Osteocyte (in vitro differentiated cells): Measurements from ENCODE around the gene CALHM3. TPM values are rescaled to one million over a fixed set of nuclear protein-coding genes. Genes with fewer than 3 reads are reported as not detected.
"Not testable (repeated sequence)": the region's sequence is repeated elsewhere in the genome, so short reads cannot be mapped to it uniquely, and the experiment has no call there.

Experiments
- DNase-seq: peaks from one replicate; pipeline ENCODE4 v3.0.0; 2021; ENCODE audit warnings: mixed read lengths; ENCODE audit not compliant: unreplicated experiment; ENCODE audit errors: extremely low spot score
- H3K27ac Mint-ChIP-seq: one replicate; pipeline ENCODE4 v1.8.0; 2021; ENCODE audit warnings: mild to moderate bottlenecking, mixed read lengths; ENCODE audit not compliant: unreplicated experiment
- H3K27me3 Mint-ChIP-seq: one replicate; pipeline ENCODE4 v1.8.0; 2021; ENCODE audit warnings: mixed read lengths; ENCODE audit not compliant: unreplicated experiment
- H3K36me3 Mint-ChIP-seq: one replicate; pipeline ENCODE4 v1.8.0; 2021; ENCODE audit warnings: mixed read lengths; ENCODE audit not compliant: unreplicated experiment
- H3K4me1 Mint-ChIP-seq: one replicate; pipeline ENCODE4 v1.8.0; 2021; ENCODE audit warnings: mixed read lengths; ENCODE audit not compliant: unreplicated experiment
- H3K4me3 Mint-ChIP-seq: one replicate; pipeline ENCODE4 v1.8.0; 2021; ENCODE audit warnings: mild to moderate bottlenecking, moderate library complexity, mixed read lengths; ENCODE audit not compliant: unreplicated experiment
- H3K9me3 Mint-ChIP-seq: one replicate; pipeline ENCODE4 v1.8.0; 2021; ENCODE audit warnings: mixed read lengths; ENCODE audit not compliant: unreplicated experiment
- long read RNA-seq: library from polyadenylated mRNA; unstranded; transcript quantifications from one replicate; pipeline ENCODE4 v2.0.0, GENCODE V29; 2021
- total RNA-seq: library from RNA; stranded (reverse); gene quantifications from 2 replicates; pipeline ENCODE4 v1.2.1, GENCODE V29; 2021
- TF ChIP-seq, protein P1 (sequence below): fragments of 200-600 bp; sonication (generic); IDR thresholded peaks from 2 replicates; pipeline ENCODE4 v1.5.0; 2021; ENCODE audit warnings: antibody characterized with exemption, mild to moderate bottlenecking, moderate library complexity

The CALHM3 gene, protein sequence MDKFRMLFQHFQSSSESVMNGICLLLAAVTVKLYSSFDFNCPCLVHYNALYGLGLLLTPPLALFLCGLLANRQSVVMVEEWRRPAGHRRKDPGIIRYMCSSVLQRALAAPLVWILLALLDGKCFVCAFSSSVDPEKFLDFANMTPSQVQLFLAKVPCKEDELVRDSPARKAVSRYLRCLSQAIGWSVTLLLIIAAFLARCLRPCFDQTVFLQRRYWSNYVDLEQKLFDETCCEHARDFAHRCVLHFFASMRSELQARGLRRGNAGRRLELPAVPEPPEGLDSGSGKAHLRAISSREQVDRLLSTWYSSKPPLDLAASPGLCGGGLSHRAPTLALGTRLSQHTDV
- not detected in 2 replicates for total RNA-seq
- long read RNA-seq = 0 reads

DNA sequence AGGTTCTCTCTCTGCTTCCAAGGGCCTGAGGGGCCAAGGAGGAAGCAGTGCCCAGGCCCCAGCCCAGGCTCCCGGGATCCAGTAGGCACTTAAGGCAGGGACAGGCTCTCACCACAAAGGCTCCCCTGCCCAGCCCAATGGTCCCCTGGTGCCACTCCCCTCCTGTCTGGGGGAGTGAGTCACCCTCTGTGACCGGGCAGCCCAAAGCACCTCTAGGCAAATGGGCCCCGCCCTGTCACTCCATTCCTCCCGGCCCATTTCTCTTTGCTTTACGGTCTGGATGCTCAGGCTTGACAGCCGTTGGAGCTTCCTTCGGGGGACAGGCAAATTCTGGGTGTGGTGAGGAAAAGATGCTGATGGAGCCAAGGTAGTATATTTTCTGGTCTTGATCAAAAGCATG lies at the start of gene CALHM3:
CALHM3 (minus strand) TSS at position 106 of the 400 bp plus-strand sequence. CDS start 208 bp downstream, outside the sequence.
- TF ChIP-seq, protein P1, sequence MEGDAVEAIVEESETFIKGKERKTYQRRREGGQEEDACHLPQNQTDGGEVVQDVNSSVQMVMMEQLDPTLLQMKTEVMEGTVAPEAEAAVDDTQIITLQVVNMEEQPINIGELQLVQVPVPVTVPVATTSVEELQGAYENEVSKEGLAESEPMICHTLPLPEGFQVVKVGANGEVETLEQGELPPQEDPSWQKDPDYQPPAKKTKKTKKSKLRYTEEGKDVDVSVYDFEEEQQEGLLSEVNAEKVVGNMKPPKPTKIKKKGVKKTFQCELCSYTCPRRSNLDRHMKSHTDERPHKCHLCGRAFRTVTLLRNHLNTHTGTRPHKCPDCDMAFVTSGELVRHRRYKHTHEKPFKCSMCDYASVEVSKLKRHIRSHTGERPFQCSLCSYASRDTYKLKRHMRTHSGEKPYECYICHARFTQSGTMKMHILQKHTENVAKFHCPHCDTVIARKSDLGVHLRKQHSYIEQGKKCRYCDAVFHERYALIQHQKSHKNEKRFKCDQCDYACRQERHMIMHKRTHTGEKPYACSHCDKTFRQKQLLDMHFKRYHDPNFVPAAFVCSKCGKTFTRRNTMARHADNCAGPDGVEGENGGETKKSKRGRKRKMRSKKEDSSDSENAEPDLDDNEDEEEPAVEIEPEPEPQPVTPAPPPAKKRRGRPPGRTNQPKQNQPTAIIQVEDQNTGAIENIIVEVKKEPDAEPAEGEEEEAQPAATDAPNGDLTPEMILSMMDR = no peak
- DNase-seq = no peak
- no peaks in the 10 kb centered on the region for H3K36me3 Mint-ChIP-seq
- H3K9me3 Mint-ChIP-seq = no peaks in the 10 kb centered on the region
- H3K4me3 Mint-ChIP-seq = no peak within 1 kb of the TSS
- H3K27ac Mint-ChIP-seq = no peak within 1 kb of the TSS
- H3K4me1 Mint-ChIP-seq = peaks cover 10% of the 10 kb centered on the region
- no peaks in the 10 kb centered on the region for H3K27me3 Mint-ChIP-seq

DNA sequence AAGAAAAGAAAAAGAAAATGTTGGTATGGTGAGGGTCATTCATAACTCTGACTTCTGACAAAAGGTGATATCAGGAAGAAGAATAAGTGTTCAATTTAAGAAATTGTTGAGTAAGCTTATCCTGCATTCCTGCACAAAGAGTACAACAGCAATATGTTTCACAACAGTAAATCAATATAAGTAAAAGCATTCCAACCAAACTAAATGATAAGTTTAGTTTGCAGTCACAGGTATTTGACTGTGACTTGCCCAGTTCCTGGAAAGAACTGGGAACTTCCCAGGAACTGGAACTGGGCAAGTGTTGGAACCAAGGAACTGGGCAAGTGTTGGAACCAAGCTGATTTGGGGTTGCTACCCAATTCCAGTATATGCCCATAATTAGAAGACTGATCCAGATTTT lies 49.5 kb upstream of the CALHM3 start:
- H3K9me3 Mint-ChIP-seq = peaks cover 6% of the 10 kb centered on the region
- peaks cover 2% of the 10 kb centered on the region for H3K4me1 Mint-ChIP-seq
- peaks cover 2% of the 10 kb centered on the region for H3K36me3 Mint-ChIP-seq
- DNase-seq = no peak
- H3K4me3 Mint-ChIP-seq = no peak overlapping the region
- TF ChIP-seq, protein P1 = no peak
- no peak overlapping the region for H3K27ac Mint-ChIP-seq
- H3K27me3 Mint-ChIP-seq = peaks cover 51% of the 10 kb centered on the region

DNA sequence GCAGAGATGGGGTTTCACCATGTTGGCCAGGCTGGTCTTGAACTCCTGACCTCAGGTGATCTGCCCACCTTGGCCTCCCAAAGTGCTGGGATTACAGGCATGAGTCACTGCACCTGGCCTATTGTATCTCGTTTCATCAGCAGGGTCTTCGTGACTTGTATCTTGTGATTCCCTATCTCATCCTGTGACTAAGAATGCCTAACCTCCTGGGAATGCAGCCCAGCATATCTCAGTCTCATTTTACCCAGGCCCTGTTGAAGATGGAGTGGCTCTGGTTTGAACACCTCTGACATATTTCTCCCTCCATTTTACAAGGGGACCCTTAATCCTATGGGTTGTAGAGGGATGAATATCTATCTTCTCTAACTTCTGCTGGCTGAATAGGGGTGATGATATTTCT lies 48.4 kb upstream of the CALHM3 start:
- H3K36me3 Mint-ChIP-seq, DNase-seq, H3K27ac Mint-ChIP-seq, H3K4me3 Mint-ChIP-seq, H3K4me1 Mint-ChIP-seq, H3K9me3 Mint-ChIP-seq: not testable (repeated sequence)
- H3K27me3 Mint-ChIP-seq = peaks cover 51% of the 10 kb centered on the region

DNA sequence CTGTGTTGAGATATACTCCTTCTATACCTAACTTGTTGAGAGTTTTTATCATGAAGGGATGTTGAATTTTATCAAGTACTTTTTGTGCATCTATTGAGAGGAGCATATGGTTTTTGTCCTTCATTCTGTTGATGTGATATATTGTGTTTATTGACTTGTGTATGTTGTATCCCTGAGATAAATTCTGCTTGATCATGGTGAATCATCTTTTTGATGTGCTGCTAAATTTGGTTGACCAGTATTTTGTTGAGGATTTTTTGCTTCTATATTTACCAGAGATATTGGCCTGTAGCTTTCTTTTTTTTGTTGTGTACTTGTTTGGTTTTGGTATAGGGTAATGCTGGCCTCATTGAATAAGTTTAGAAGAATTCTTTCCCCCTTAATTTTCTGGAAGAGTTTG lies 46.9 kb upstream of the CALHM3 start:
- Mint-ChIP-seq H3K9me3 (peaks cover 11% of the 10 kb centered on the region), H3K27me3 (peaks cover 45% of the 10 kb centered on the region), H3K4me3 (no peak overlapping the region), H3K4me1 (peaks cover 2% of the 10 kb centered on the region), H3K27ac (no peak overlapping the region), H3K36me3 (peaks cover 2% of the 10 kb centered on the region)
- DNase-seq = no peak
- TF ChIP-seq, protein P1 = no peak

DNA sequence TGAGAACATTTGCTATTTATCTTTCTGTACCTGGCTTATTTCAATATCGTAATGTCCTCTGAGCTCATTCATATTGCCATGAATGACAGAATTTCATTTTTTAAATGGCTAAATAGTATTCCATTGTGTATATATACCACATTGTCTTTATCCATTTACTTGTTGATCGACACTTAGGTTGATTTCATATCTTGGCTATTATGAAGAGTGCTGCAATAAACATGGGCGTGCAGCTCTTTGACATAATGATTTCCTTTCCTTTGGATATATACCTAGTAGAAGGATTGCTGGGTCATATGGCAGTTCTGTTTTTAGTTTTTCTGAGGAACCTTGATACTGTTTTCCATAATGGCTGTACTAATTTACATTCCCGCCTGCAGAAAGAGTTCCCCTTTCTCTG lies 44.6 kb upstream of the CALHM3 start:
- TF ChIP-seq, protein P1 = no peak
- peaks cover 33% of the 10 kb centered on the region for H3K27me3 Mint-ChIP-seq
- H3K4me1 Mint-ChIP-seq = peaks cover 9% of the 10 kb centered on the region
- no peak for DNase-seq
- H3K4me3 Mint-ChIP-seq = no peak overlapping the region
- H3K36me3 Mint-ChIP-seq = peaks cover 2% of the 10 kb centered on the region
- H3K9me3 Mint-ChIP-seq = peaks cover 11% of the 10 kb centered on the region
- H3K27ac Mint-ChIP-seq = no peak overlapping the region

DNA sequence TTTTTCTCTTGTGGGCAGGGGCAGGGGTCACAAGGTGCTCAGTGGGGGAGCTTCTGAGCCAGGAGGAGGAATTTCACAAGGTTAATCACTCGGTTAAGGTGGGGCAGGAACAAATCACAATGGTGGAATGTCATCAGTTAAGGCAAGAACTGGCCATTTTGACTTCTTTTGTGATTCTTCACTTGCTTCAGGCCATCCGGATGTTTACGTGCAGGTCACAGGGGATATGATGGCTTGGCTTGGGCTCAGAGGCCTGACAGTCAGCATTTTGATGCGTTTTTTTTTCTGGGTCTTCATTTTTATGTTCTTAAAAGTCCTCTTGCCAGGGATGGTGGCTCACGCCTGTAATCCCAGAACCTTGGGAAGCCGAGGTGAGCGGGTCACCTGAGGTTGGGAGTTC lies 43.0 kb upstream of the CALHM3 start:
- H3K4me3 Mint-ChIP-seq, H3K27ac Mint-ChIP-seq, H3K36me3 Mint-ChIP-seq, DNase-seq, H3K4me1 Mint-ChIP-seq: not testable (repeated sequence)
- Mint-ChIP-seq H3K9me3 (peaks cover 11% of the 10 kb centered on the region), H3K27me3 (peaks cover 32% of the 10 kb centered on the region)
